Type B pancreatic cell (in vitro differentiated cells): ENCODE results near the gene COX19. TPM values are rescaled to one million over a fixed set of nuclear protein-coding genes. Genes with fewer than 3 reads are reported as not detected.

ENCODE experiments used
- DNase-seq: peaks from one replicate; pipeline ENCODE4 v3.0.0; 2021; ENCODE audit warnings: mixed read lengths; ENCODE audit not compliant: unreplicated experiment; ENCODE audit errors: extremely low spot score
- H3K27ac Mint-ChIP-seq: 2 replicates; pipeline ENCODE4 v1.8.0; 2021; ENCODE audit warnings: mild to moderate bottlenecking, mixed read lengths
- H3K27me3 Mint-ChIP-seq: 2 replicates; pipeline ENCODE4 v1.8.0; 2021; ENCODE audit warnings: mixed read lengths
- H3K36me3 Mint-ChIP-seq: 2 replicates; pipeline ENCODE4 v1.8.0; 2021; ENCODE audit warnings: mixed read lengths
- H3K4me1 Mint-ChIP-seq: one replicate; pipeline ENCODE4 v1.8.0; 2021; ENCODE audit warnings: mixed read lengths; ENCODE audit not compliant: unreplicated experiment
- H3K4me3 Mint-ChIP-seq: 2 replicates; pipeline ENCODE4 v1.8.0; 2021; ENCODE audit warnings: mild to moderate bottlenecking, mixed read lengths
- H3K9me3 Mint-ChIP-seq: 2 replicates; pipeline ENCODE4 v1.8.0; 2021; ENCODE audit warnings: mixed read lengths
- total RNA-seq: library from RNA; stranded (reverse); gene quantifications from 2 replicates; pipeline ENCODE4 v1.2.1, GENCODE V29; 2021; ENCODE audit warnings: low replicate concordance
- TF ChIP-seq, protein P1 (sequence below): fragments of 200-600 bp; sonication (generic); conservative IDR thresholded peaks from 2 replicates; pipeline ENCODE4 v1.5.0; 2021; ENCODE audit warnings: antibody characterized with exemption, mild to moderate bottlenecking

Gene COX19
- total RNA-seq, 1 donor from 2014 or later = 15.4 TPM

- peak overlapping the region; percentile 28 for H3K4me3 Mint-ChIP-seq
- DNase-seq = no peak
Observed at GRCh38 chr7:953547-954327, 21.6 kb downstream of the COX19 start.

GRCh38 chr7:952548-953441 is 22.6 kb downstream of the COX19 start:
- no peak overlapping the region for H3K27ac Mint-ChIP-seq
- TF ChIP-seq, protein P1, sequence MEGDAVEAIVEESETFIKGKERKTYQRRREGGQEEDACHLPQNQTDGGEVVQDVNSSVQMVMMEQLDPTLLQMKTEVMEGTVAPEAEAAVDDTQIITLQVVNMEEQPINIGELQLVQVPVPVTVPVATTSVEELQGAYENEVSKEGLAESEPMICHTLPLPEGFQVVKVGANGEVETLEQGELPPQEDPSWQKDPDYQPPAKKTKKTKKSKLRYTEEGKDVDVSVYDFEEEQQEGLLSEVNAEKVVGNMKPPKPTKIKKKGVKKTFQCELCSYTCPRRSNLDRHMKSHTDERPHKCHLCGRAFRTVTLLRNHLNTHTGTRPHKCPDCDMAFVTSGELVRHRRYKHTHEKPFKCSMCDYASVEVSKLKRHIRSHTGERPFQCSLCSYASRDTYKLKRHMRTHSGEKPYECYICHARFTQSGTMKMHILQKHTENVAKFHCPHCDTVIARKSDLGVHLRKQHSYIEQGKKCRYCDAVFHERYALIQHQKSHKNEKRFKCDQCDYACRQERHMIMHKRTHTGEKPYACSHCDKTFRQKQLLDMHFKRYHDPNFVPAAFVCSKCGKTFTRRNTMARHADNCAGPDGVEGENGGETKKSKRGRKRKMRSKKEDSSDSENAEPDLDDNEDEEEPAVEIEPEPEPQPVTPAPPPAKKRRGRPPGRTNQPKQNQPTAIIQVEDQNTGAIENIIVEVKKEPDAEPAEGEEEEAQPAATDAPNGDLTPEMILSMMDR = no peak
- no peak for DNase-seq
- H3K9me3 Mint-ChIP-seq = no peaks in the 10 kb centered on the region
- no peaks in the 10 kb centered on the region for H3K36me3 Mint-ChIP-seq
- no peaks in the 10 kb centered on the region for H3K4me1 Mint-ChIP-seq
- H3K27me3 Mint-ChIP-seq = peaks cover 14% of the 10 kb centered on the region
- peak overlapping the region; percentile 54 for H3K4me3 Mint-ChIP-seq

More at GRCh38 chr7:953547-954327, 21.6 kb downstream of the COX19 start:
- TF ChIP-seq, protein P1 = no peak
- Mint-ChIP-seq H3K27ac (no peak overlapping the region), H3K36me3 (no peaks in the 10 kb centered on the region), H3K4me1 (no peaks in the 10 kb centered on the region), H3K9me3 (no peaks in the 10 kb centered on the region), H3K27me3 (peaks cover 14% of the 10 kb centered on the region)

DNA sequence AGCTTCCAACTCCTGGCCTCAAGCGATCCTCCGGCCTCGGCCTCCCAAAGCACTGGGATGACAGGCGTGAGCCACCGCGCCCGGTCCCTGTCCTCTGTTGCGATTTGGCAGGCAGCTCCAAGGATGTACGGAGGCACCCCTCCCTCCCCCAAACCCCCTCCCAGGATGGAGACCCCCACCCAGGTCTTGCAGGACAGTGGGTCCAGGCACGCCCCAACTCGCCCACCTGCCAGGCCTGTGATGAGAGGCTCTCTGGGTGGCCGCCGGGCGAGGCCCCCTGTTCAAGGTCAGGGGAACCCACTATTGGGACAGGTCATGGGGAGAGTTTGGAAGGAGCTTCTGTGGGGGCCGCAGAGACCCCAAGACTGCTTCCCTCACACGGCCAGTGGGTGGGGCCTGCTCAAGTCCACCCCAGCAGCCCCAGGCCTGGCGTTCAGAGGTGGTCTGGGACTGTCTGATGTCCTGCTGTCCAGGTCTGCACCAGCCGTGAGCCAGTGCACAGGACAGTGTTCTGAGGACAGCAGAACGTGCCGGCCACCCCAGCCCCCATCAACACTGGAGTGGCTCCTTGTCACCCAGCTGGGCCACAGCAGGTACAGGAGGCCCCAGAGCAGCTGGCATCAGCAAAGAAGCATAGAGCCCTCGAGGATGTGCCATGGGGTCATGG is 23.3 kb downstream of the COX19 start:
- Mint-ChIP-seq H3K4me1 (no peaks in the 10 kb centered on the region), H3K9me3 (no peaks in the 10 kb centered on the region), H3K4me3 (no peak overlapping the region), H3K27ac (no peak overlapping the region), H3K27me3 (peaks cover 14% of the 10 kb centered on the region), H3K36me3 (no peaks in the 10 kb centered on the region)
- TF ChIP-seq, protein P1 = no peak
- DNase-seq = no peak

DNA sequence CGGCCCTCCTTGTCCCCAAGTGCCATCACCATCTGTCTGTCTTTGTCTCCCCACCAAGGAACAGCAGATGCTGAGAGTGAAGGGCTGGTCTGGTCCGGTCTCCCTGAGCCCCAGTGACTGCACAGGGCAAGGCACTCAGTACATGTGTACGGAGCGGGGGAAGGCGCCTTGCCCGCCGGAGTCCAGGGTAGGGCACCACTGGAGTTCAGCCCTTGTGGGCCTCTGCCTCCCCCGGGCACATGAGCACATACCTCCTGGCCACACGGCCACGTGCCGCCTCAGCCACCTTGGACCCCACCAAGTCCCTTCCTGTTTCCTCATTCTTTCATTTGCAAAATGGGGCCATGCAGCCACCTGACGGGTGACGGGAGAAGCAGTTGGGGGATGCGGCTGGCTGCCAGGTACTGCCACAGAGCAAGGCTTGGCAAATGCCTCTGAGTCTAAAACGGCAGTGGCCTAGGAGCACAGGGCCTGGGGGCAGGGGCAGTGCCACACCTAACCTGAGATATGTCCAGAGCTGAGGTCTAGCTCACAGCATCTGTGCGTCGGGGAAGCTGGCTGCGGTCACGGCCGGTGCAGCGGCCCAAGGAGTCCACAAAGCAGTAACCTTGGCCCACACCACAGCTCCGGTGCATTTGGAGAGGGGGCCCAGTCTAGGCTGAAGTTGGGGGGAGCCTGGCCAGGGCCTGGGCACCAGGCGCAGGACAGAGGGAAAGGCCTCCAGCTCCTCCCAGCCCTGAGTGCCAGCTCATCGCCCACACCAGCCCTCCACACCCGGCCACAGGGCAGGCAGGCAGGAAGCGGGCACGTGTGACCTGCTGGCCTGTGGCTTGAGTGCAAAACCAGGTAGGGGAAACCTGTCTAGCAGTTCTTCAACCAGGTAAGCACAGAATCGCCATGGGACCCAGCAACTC is 26.1 kb downstream of the COX19 start:
- H3K4me3 Mint-ChIP-seq = no peak overlapping the region
- no peaks in the 10 kb centered on the region for H3K4me1 Mint-ChIP-seq
- H3K36me3 Mint-ChIP-seq = no peaks in the 10 kb centered on the region
- no peak for DNase-seq
- H3K27ac Mint-ChIP-seq = no peak overlapping the region
- TF ChIP-seq, protein P1 = no peak
- no peaks in the 10 kb centered on the region for H3K9me3 Mint-ChIP-seq
- peaks cover 3% of the 10 kb centered on the region for H3K27me3 Mint-ChIP-seq
